Activated CD8-positive, alpha-beta memory T cell treated with anti-CD3 and anti-CD28 coated beads, Interleukin-2, amount 50 U/mL, for 48 hours (primary cell): Measurements from ENCODE around the gene GREM1.

ENCODE experiments used
- DNase-seq: peaks from one replicate; pipeline ENCODE4 v3.0.0-alpha.2; 2020

GREM1 gene

DNA sequence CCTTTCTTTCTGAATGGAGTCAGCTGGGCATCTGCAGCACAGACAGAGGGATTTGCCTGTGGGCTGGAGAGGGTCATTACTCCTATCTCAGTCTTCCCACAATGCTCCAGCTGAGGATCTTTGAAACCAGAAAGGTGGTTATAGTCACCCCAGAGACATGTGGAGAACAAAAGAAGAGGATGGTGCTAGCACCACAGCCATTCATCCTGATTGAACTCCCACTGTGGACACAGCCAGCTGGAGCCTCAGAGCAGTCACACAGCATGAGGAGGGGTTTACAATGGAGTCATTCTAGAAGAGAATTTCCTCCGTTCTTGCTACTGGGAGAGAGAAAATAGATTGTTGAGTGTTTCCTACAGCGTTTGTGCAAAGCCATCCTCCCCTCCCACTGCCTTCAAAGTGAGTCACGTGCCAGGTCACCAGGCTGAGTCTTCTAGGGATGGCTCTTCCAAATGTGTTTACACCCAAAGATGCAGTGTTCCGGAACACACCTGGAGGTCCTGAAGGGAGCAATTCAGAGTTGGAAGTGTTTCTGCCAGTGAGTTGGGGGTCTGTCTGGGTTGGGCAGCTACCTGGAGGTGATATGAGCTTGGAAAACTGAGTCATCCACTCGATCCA is 18.9 kb upstream of the GREM1 start:
- no peak for DNase-seq

- DNase-seq = no peak
Measured at GRCh38 chr15:32700501-32701150, 17.2 kb upstream of the GREM1 start.

GRCh38 chr15:32701863-32702262 is 15.9 kb upstream of the GREM1 start:
- DNase-seq = no peak

DNA sequence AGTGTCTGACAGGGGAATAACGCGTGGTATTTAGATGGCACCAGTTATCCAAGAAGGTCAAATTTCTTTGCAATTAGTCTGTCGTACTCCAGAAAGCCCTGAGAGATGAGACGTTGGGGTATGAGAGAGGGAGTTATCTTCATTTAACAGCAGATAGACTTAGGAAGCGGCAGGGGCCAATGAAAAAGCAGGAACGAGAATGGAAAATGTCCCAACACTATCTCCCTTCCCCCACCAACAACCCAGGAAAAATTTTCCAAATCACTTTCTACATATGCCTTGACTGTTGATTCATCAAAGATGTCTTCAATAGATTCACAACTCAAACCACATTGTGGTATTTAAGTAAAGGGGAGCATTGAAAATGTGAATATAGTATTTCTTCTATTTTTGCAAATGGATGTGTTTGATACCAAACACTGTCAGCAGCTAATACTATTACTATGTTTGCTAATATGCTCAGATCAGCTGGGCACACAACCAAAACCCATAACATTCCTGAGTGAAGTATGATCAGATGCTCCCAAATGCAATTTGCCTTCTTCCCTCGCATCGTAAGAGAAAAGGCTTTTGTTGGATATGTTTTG is 13.3 kb upstream of the GREM1 start:
- DNase-seq = no peak

GRCh38 chr15:32705446-32705845 is 12.4 kb upstream of the GREM1 start:
- no peak for DNase-seq

DNA sequence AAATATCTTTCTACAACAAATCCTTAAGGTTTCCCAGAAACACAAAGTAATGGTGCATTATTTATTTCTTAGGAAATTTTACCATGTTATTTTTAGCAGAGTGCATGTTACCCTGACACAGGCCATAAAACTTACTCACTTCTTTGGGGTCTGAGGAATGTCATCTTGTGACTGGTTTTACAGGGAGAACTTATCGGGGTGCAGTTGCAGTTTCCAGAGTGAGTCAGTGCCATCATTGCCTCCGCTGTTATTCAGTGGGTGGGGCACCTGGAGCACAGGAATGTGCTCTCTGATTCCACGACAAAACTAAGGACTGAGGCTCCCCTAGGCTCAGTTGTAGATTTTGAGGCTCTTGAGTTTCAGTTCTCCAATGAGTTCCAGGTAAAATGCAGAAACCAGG is 11.1 kb upstream of the GREM1 start:
- no peak for DNase-seq

DNA sequence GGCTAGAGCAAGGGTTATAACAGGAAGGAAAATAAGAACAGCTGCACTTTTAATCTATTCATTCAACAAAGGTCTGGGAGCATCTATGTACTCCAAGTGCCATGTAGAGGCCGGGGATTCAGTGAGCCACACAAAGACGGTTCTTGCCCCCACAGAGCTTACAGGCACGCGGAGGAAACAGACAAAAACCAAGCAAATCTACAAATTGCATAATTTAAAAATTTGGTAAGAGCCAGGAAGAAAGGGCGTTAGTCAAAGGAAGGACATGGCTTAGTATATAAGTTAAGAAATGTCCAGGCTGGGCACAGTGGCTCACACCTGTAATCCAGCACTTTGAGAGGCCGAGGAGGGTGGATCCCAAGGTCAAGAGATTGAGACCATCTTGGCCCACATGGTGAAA is 10.4 kb upstream of the GREM1 start:
- no peak for DNase-seq

DNA sequence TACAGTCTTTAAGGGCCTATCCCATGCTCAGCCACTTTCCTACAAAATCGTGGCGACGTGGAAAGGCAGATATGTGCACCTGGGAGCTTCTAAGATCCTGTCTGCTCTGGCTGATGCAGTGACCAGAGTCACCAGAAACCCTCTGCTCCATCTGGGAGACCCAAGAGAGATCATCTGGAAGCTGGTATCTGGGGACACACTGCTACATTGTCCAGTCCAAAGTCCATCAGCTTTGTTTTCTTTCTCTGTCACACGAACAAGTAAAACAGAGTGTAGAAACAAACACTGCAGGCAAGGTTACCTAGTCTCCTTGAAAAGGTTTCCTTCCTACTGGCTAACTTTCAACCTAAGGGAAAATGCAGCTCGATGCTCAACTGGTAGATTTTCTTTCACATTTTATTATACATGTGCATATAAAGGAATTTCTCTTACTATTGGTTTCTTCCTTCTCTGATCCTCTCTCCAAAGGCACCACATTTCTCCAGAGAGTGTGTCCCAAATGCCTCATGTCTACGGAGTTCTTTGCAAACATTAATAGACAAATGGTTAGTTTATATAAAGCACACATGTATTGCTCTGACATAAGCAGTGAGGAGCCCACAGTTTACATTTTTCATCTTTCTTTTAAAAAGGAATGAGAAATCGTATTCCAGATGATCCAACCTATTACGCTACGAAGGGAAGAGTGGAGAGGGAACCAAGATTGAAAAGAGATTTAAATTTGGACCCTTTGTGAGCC is 8.3 kb upstream of the GREM1 start:
- no peak for DNase-seq

DNA sequence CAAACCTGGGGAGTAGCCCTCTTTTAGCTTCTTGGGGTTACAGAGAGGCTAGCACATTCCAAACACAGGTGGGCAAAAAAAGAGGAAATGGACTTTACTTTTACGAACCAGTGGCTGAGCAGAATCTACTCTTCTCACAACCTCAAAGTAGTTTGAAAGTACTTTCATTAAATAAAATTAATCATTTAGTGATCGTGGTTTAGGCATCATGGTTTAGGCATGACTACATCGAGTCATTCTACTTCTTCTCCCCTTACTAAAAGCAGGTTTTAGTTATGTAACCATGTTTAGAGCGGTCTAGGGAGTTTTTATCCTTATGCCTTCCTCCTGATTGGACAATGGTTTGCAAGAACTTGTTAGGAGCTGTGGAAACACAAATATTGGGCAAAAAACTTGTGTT is 2.5 kb upstream of the GREM1 start:
- DNase-seq = no peak

GRCh38 chr15:32716216-32716914 is 1.4 kb upstream of the GREM1 start:
- DNase-seq = no peak

DNA sequence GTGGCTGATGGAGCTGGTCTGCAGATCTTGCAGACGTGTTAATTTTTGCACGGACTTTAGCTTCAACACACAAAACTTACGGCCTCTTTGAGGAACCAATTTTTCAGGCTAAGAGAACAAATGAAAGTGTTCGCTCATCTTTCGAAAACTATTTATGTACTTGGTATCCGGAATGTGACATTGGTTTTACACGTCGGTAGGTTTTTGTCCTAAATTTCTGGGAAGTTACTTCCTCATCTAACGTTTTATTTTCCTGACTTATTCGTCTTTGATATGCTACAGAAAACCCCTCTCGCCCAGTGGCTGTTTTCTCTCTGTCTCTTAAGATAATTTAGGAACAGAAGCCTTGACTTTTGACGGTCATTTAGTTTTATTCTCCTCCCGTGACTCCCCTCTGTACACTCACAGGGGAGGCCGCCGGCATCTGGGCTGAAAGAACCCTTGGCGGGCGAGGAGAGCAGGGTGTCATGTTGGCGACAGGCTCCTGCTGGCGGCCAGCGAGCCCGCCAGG is 834 bp upstream of the GREM1 start:
- DNase-seq = no peak

GRCh38 chr15:32718227-32718820 is 520 bp downstream of the GREM1 start:
- DNase-seq = peak; percentile 54

DNA sequence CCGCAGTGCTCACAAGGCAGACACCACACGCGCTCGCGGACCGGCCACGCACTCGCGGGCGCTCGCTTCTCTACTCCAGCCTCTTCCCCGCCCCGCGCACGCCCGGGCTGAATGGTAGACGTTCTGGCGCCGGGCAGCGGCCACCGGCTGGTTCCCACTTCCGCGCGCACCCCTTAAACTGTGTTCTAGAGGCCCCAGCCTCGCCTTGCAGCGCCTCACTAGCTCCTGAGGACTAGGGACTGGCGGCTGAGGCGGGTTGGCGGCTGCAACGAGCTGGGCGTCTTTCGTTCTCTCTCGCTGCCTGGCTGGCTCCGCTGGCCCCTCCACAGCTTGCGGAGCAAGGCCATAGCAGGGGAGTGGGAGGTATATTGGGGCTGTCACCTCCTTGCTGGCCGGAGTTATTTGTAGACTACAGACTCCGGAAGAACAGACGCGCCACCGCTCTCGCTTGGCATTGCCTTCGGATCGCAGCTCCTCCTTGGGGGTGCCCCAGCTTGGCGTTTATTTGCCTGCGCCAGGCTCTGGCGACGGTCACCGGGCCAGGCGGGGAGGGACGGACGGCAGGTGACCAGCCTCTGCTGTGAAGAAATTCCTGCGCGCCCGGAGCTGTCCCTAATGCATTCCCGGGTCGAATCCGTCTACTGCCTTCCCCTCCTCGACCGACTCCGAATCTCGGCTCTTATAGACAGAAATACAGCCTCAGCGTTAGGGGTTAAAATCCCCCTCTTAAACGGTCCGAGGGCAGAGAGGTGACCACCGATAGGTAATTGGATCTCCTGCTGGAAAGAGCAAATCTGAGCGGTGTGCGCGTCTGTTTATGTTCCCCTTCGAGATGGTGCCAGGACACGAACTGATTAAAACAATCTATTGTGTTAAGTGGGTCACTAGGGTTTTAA is 1.3 kb downstream of the GREM1 start:
- peak; percentile 53 for DNase-seq

DNA sequence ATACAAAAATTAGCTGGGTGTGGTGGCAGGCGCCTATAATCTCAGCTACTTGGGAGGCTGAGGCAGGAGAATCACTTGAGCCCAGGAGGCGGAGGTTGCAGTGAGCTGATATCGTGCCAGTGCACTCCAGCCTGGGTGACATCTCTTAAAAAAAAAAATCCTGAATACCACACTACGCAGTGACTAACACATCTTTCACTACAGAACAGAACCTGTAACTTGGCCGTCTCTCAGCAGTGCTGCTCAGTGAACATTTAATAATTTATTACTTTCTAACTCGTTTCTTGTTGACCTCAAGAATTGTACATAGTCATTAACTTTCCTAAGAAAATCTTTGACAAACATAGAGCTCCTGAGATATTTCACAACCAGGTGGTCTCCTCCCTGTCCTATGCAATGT is 3.8 kb downstream of the GREM1 start:
- DNase-seq = no peak

- DNase-seq = no peak
Measured at GRCh38 chr15:32722136-32722535, 4.3 kb downstream of the GREM1 start.

DNA sequence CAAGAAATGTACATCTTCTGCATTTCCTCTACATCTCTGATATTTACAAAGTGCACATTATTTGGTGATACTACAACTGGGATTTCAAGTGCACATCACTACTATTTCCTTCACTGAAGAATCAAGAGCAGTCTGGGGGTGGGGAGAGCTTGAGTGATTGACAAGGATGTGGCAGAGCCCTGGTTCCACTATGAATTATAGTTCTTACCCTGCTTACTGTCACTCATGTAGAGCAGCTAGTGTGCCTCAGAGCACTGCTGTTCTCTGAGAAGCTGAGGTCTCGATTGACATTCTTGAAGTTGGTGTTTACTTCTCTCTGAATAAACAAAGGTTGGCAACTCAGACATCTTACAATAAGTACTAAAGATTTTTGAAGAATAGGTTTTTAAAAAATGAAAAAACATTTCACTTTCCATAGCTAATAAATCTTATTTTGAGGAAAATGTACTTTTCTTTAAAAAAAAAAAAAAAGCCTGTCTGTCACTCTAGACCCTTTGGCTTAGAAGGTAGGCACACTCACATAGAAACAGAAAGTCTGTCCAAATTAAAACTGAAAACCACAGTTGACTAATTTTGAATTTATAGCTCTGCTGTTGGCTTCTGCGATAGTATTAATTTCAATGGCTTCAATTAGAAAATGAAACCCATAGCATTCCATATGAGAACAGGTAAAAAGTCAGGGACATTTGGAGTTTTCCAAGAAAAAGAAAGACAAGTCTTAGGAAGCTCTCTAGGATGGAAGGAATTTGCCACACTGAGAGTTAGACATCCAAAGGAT is 5.6 kb downstream of the GREM1 start:
- DNase-seq = no peak

DNA sequence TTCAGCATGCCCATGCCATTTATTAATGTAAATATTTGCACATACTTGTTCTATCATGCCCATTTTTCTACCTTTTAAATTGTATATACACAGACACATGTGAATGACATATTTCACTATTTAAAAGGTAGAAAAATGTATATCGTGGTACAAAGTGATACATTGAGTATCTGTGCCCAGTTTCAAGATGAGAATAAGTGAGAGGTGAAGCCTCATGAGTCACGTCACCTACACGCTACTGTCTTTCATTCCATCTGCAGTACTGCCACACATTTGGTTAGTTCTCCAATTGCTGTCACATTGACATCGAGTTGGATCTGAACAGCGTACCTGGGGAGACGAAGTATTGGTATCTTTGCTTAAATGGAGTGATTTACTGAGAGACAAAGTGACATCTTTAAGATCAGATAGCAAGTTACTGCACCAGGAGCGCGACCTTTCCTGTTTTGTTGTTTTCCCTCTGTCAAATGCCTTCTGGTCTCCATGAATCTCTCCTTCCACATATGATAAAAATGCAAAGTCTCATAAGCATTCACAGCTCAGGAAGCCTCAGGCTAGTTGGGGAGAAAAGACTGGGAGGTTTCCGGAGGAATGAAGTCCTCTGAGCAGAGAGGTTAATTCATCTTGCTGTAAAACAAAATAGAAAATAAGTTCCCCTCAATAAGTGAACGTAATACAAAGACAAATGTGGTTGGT is 12.0 kb downstream of the GREM1 start:
- no peak for DNase-seq

GRCh38 chr15:32730677-32731654 is 13.2 kb downstream of the GREM1 start:
- no peak for DNase-seq
